HG03025 (cell line): ENCODE measurements around the gene RNF224.

ENCODE experiments used
- ATAC-seq: cut with Tn5 transposase; IDR thresholded peaks from one replicate; pipeline ENCODE4 v1.9.1; 2021; ENCODE audit warnings: mild to moderate bottlenecking, moderate library complexity; ENCODE audit not compliant: unreplicated experiment, low FRiP score

RNF224 gene

DNA sequence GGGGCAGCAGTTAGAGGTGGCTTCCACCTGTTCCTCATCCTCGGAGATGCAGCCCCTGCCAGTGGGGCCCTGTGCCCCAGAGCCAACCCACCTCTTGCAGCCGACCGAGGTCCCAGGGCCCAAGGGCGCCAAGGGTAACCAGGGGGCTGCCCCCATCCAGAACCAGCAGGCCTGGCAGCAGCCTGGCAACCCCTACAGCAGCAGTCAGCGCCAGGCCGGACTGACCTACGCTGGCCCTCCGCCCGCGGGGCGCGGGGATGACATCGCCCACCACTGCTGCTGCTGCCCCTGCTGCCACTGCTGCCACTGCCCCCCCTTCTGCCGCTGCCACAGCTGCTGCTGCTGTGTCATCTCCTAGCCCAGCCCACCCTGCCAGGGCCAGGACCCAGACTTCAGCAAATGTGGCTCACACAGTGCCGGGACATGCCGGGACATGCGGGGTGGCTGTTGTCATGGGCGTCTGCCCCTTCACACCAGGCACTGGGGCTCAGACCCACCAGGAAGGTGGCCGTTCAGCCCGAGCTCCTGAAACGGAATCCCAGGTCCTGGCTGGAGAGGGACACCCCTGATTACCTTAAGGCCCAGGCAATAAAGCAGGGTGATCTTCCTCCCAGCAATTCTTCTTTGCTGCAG is 1.5 kb upstream of the RNF224 start:
- ATAC-seq = no peak

DNA sequence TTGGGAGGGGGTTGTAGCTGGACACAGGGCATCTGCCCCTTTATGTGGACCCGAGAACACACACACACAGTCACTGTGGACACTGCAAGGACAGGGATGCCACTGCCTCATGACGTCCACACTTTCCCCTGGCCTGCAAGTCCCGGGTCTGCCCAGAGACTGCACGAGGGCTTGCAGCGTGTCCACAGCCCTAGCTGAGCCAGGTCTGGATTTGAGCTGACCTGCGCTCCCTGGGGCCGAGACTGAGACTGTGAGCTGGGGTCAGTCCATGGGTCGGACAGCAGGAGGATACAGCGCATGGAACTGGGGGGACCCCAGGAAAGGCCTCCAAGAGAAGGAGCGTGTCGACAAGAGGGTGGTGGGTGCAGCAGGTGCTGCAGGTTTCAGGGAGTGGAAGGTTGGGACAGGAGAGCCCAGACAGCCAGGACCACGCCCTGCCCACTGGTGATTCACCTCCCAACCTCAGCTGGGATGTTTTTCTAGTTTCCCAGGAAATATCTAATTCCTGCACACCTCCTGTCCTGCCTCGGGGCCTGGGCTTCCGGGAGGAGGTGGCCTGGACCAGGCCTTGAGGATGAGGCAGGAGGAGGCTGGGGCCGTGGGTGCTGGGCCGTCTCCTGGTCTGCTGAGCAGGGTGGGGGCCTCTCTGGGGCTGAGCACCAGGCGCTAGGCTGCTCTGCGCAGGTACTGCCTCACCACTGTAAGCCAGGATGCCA is 806 bp upstream of the RNF224 start:
- no peak for ATAC-seq

DNA sequence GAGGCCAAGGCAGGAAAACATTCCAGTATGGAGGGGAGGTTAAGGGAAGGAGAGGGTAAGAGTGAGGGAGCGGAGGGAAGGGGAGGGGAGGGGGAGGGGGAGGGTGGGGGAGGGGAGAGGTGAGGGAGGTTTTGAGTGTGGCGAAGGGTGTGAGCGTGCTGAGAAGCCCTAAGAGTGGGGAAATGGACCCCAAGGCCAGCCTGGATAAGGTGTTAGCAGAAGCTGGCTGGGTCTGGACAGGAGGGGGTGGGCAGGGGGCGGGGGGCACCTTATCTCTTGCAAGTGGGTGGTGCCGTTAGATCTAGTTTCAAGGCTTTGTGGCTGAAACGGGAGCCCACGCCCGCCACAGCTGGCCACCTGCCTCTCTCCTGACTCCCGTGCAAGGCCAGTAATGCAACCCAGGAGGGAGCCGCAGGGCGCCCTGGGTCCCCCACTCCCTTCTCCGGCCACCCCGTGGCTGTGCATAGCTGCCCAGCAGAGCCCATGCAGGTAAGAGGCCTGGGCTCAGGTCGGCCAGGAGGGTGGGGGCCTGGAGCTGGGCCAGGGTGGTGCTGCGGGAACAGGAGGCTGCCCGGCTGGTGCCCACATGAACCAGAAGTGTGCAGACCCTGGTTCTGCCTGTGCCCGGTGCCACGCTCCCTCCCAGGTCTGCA is 677 bp downstream of the RNF224 start:
- no peak for ATAC-seq

DNA sequence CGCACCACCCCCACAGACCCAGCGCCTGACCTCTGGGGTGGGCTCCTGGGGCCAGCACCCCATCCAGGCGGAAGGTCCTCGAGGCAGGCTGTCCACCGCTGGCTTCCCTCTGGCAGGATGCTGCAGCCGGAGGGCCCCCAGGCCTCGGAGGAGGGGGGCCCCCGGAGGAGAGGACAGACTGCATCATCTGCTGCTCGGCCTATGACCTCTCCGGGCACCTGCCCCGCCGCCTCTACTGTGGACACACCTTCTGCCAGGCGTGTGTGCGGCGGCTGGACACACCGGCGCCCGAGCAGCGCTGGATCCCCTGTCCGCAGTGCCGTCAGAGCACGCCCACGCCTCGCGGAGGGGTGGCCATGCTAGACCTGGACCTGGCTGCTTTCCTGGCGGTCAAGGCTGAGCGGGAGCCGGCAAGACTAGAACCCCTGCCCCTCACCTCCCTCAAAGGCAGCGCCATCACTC is 1.2 kb downstream of the RNF224 start:
- no peak for ATAC-seq

DNA sequence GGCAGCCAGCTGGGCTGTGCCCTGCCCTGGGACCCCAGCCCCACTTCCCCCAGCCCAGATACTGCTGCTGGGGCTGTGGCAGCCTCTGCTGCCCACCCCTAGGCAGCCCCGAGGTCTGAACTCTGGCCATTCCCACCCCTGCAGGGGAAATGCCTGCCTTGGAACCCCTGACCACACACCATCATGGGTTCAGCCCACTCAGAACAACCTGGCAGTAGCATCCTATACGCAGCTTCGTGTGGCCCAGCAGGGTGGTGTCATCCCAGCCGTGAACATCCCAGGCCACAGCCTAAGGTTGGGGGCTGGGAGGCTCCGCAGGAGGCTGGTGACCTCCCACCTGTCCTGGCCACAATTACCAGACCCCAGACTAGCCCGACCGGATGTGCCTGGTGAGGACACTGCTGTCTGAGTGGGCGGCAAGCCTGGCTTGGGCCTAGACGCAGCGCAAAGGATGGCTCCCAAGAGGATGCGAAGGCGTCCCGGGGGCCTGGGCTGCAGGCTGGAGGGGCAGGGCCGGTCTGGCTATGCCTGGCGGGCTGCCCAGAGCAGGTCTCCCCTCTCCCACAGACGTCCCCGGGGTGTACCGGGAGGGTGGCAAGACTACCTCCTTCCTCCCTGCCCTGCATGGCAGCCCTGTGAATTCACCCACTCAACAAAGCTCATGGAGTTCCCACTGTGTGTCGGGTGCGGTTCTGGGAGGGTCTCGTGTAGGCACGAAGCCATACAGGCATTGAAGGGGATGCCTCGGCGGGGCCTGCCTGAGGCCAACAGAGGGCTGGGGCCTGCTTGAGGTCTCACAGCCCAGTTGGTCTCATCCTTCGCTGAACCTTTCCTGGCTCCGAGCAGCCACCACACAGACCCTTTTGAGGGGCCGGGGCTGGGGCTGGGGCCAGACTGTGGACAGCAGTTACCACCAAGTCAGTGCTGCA is 1.9 kb downstream of the RNF224 start:
- ATAC-seq = no peak

DNA sequence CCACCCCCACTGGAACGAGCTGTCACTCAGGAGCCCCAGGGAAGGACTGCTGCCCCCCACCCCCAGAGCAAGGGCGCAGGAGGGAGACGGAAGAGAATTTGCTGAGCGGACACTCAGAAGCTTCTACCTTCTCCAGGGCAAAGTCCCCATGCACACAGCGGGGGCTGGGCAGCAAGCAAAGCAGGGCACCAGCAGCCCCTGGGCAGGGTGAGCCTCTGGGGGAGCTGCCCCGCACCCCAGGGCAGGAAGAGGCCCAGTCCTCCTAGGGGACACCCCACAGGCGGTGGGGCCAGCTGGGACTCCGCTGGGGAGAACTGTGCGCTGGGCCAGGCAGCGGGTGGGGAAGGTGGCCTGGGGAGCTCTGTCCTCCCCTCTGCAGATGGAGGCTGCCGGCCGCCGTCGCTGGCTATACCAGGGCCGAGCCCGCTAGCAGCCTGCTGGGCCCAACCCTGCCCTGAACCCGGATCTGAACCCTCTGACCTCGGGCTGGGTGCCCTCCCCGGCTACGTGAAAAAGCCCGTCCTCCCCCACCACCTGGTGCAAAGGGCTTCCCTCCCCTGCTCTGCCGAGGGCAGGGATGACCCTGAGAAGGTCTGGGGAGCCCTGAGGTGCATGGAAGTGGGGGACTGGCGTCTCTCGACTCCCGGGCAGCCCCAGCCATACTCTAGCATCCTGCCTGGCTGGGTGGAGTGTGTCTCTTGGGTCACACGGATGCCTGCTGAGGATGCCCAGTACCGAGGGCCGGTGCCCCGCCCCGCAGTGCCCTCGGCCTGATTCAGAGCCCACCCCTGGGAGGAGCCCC is 2.8 kb downstream of the RNF224 start:
- no peak for ATAC-seq

DNA sequence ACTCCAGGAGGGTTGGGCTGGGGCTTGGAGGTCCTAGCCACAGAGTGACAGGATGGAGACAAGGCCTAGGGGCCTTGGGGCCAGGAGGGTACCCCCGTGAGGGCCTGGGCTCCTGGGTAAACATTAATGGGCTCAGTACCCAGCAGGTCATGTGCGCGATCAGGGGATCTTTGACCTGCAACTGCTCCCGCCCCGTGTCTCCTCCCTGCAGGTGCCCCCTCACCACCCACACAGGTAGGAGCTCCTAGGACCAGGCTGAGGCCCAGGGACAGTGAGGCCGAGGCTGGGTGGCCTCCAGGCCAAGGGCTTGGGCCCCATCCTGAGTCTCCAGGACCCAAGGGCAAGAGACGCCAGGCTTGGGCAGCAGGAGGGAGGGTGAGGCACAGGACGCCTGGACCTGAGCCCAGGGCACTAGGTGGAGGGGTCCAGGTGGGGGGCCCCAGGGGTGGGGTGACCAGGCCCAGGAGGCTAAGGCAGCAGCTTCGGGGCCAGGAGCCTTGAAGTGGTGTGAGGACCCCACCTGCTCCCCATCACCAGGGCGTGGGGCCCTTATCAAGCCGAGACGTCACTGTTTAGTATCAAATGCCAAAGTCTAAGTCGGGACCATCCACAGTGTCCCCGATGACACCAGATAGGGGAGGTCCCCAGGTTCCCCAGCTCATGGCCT is 3.5 kb downstream of the RNF224 start, which contains the start of gene SLC34A3:
Gene SLC34A3 (plus strand): TSS at position 197 of the 667 bp plus-strand sequence. CDS start 802 bp downstream, outside the sequence.
- ATAC-seq = no peak

DNA sequence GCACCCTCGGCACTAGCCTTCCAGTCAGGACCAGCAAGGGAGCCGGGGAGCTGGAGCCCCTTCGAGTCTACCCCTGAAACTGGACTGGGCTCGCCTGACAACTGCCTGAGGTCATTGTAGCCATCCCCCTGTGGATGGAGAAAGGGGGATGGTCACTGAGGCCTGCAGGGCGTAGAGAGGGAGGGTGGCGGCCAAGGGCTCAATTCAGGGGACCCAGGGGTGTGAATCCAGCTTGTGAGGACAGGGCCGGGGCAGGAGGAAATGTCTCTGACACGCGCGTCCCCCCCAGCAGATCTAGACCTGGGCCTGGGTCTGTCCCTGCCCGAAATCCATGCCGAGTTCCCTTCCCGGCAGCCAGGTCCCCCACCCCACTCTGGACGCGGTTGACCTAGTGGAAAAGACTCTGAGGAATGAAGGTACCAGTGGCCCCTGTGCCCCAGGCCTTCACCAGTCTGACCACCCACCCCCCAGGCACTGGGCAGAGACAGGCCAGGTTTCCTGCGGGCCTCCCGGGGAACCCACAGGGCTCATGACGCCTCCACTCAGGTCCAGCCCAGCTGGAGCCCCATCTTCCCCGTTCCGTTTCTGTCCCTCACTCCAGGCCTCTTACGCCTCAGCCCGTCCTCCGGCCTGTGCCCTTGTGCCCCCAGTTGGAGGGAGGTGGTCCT is 4.2 kb downstream of the RNF224 start:
- ATAC-seq = no peak

DNA sequence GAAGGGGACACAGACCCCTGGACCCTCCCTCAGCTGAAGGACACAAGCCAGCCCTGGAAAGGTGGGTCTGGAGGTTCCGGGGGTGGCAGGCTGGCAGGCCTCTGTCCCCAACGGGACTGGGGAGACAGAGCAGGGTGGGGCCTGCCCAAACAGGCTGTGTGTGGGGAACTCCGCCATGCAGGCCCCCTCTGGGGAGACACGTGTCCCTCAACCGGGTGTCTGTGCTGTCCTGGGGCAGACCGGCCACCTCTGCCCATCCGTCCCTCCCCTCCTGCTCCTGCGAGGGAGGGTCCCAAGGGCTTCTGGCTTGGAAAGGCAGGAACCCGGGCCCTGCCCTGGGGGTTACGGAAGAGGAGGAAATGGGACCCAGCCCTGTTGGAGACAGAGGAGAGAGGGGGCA is 4.8 kb downstream of the RNF224 start:
- ATAC-seq = no peak

DNA sequence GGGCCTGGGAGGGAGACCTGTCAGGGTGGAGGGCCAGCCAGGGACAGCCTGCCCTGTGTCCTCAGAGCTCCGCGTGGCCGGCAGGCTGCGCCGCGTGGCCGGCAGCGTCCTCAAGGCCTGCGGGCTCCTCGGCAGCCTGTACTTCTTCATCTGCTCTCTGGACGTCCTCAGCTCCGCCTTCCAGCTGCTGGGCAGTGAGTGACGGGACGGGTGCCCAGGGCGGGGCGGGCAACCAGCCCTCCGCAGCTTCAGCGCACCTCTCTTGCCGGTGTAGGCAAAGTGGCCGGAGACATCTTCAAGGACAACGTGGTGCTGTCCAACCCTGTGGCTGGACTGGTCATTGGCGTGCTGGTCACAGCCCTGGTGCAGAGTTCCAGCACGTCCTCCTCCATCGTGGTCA is 5.2 kb downstream of the RNF224 start:
- no peak for ATAC-seq

DNA sequence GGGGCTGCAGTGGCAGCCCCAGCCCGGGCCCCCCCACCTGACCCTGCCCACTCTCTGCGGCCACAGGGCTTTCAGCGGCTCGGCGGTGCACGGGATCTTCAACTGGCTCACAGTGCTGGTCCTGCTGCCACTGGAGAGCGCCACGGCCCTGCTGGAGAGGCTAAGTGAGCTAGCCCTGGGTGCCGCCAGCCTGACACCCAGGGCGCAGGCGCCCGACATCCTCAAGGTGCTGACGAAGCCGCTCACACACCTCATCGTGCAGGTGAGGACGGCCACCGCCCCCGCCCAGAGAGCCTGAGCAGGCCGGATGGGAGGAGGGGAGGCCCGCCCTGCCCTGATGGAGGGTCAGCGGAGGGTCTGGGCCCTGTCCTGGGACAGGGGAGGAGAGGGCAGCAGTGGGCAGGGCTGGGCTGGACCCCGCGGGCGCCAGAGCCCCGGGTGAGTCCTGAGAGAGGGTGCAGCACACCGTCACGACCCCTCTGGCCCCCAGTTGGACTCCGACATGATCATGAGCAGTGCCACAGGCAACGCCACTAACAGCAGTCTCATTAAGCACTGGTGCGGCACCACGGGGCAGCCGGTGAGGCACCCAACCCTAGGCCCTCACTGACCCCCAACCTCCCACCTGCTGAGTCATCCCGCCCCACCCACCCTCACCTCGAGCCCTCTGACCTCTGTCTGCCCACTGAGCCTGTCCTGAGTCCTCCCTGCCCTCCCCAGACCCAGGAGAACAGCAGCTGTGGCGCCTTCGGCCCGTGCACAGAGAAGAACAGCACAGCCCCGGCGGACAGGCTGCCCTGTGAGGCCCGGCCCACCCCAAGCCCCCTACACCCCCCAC is 6.1 kb downstream of the RNF224 start:
- no peak for ATAC-seq

DNA sequence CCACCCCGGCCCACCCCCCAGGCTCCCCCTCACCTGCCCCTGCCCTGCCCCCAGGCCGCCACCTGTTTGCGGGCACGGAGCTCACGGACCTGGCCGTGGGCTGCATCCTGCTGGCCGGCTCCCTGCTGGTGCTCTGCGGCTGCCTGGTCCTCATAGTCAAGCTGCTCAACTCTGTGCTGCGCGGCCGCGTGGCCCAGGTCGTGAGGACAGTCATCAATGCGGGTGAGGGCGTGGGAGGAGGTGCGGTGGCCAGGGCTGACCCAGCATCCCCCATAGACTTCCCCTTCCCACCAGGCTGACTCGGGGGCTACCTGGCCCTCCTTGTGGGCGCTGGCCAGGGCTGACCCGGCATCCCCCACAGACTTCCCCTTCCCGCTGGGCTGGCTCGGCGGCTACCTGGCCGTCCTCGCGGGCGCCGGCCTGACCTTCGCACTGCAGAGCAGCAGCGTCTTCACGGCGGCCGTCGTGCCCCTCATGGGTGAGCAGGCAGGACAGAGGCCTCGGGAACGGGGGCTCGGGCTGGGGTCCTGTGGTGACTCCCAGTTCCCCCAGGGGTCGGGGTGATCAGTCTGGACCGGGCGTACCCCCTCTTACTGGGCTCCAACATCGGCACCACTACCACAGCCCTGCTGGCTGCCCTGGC is 6.9 kb downstream of the RNF224 start:
- no peak for ATAC-seq

DNA sequence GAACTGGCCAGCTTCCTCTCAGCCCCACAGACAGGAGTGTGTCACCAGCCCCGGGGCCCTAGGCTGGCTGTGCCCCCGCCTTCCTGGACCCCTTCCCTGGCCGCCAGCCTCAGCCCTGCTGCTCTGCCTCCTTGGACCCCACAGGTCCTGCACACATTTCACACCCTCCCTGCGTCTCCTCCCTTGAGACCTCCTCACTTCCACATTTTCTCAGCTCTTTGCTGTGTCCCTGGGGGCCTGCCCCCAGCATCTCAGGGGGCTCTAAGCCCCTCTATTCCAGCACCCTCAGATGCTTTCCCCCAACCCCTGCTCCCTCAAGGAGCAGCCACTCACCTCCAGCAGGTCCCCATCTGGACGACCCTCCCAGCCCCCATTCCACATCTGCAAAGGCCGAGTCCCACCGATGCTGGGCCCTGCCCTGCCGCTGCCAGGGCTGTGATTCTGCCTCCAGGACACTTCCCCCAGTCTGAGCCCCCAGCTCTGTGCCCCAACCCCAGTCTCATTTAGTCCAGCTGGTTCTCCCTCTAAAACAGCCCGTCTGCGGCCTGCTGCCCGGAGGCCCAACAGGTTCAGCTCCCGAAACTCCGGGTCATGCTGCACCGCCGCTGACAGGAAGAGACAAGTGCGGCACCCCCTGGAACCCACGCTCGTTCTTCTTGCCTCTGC is 7.6 kb downstream of the RNF224 start:
- no peak for ATAC-seq

DNA sequence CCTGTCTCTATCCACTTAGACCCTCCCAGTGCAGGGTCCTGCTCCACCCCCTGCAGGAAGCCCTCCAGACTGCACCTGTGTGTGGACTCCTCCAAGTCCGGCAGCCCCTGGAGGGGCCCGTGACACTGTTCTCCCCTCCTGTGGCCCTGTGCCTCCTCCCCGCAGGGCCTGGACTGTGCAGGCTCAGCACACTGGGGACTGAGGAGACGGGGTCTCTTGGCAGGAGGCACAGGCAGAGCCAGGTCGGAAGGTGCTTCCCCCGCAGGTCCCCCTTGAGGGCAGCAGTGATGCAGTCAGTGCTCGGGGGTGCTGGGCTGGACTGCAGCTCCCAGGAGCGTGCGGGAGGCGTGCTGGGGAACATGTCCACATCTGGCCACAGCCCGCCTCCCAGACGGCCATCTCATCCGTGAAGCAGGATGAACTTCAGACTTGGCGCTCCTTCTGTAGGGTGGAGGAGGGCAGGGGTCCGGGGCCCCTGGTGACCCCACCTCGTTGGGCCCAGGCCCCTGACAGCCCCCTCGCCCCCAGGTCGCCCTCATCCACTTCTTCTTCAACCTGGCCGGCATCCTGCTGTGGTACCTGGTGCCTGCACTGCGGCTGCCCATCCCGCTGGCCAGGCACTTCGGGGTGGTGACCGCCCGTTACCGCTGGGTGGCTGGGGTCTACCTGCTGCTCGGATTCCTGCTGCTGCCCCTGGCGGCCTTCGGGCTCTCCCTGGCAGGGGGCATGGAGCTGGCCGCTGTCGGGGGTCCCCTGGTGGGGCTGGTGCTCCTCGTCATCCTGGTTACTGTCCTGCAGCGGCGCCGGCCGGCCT is 8.3 kb downstream of the RNF224 start:
- no peak for ATAC-seq

DNA sequence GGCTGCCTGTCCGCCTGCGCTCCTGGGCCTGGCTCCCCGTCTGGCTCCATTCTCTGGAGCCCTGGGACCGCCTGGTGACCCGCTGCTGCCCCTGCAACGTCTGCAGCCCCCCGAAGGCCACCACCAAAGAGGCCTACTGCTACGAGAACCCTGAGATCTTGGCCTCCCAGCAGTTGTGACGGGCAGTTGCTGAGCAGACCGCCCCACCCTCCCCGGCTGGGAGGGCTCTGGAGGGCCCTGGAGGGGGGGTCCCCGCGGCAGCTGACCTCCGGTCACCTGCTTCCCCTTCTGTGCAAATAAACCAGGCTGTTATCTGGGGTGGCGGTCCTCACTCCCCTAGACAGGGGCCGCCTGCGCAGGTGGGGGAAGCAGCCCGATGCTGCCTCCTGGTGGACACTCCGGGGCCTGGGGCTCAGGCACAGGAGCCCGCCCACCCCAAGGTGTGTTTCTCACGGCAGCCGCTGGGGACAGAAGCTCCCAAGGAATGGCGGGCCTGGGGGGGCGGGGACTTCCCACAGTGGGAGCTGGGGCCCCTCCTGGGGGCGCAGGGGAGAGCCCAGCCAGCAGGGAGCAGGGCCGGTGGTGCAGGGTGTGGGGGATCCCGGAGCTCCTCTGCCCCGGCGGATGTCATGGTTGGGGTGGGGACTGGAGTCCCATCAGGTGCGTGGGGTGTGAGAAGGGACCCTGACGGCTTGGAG is 9.1 kb downstream of the RNF224 start:
- ATAC-seq = no peak
